Skin epidermis (tissue), 12 donors: ENCODE data around the gene TNPO1.
A peak's percentile ranks its signal among the peaks of the same experiment; 100 is the strongest.

Experiments used
- H3K27ac ChIP-seq, 21 experiments: fragments of 200-600 bp; sonication (generic) in 11 of 21; one replicate each; pipeline ENCODE4 v1.5.0; 2020; ENCODE audit warnings: mild to moderate bottlenecking in 3 of 21, inconsistent platforms in 2 of 21, moderate library complexity in 2 of 21
- H3K4me3 ChIP-seq, 7 experiments: fragments of 200-600 bp; sonication (generic) in 2 of 7; one replicate each; pipeline ENCODE4 v1.5.0; 2020; ENCODE audit warnings: inconsistent platforms in 2 of 7, mild to moderate bottlenecking in 2 of 7, moderate library complexity in 1 of 7

The TNPO1 gene

GRCh38 chr5:72848474-72849428 is 32.3 kb downstream of the TNPO1 start:
- Histone ChIP-seq H3K4me3 (peak overlapping the region; percentile 69 to 88 (median 81)), H3K27ac (peak overlapping the region; percentile 35 to 97 (median 92))

- Histone ChIP-seq H3K4me3 (peak overlapping the region; percentile 69 to 88 (median 81)), H3K27ac (peak overlapping the region in 5 of 21 experiments; percentile 84 to 95 (median 91))
Observed at GRCh38 chr5:72849546-72849945, 33.1 kb downstream of the TNPO1 start.

GRCh38 chr5:72850113-72850512 is 33.7 kb downstream of the TNPO1 start:
- Histone ChIP-seq H3K27ac (no peak overlapping the region), H3K4me3 (peak overlapping the region in 3 of 7 experiments; percentile 69 to 88 (median 71))

GRCh38 chr5:72852356-72852755 is 35.9 kb downstream of the TNPO1 start:
- H3K4me3 ChIP-seq: no peak overlapping the region
- H3K27ac ChIP-seq: no peak overlapping the region

- Histone ChIP-seq H3K27ac (no peak overlapping the region), H3K4me3 (no peak overlapping the region)
Observed at GRCh38 chr5:72854419-72854818, 38.0 kb downstream of the TNPO1 start.

GRCh38 chr5:72855821-72856220 is 39.4 kb downstream of the TNPO1 start:
- Histone ChIP-seq H3K27ac (no peak overlapping the region), H3K4me3 (no peak overlapping the region)

- Histone ChIP-seq H3K4me3 (no peak overlapping the region), H3K27ac (no peak overlapping the region)
Observed at GRCh38 chr5:72857396-72857795, 40.9 kb downstream of the TNPO1 start.

- Histone ChIP-seq H3K4me3 (no peak overlapping the region), H3K27ac (no peak overlapping the region)
Observed at GRCh38 chr5:72859127-72859526, 42.7 kb downstream of the TNPO1 start.

GRCh38 chr5:72860499-72860898 is 44.0 kb downstream of the TNPO1 start:
- H3K4me3 ChIP-seq: no peak overlapping the region
- no peak overlapping the region for H3K27ac ChIP-seq

GRCh38 chr5:72871366-72872024 is 55.0 kb downstream of the TNPO1 start:
- H3K27ac ChIP-seq: peak overlapping the region in 3 of 21 experiments; percentile 5 to 37 (median 13)
- no peak overlapping the region for H3K4me3 ChIP-seq

GRCh38 chr5:72878854-72879253 is 62.4 kb downstream of the TNPO1 start:
- Histone ChIP-seq H3K4me3 (no peak overlapping the region), H3K27ac (no peak overlapping the region)

GRCh38 chr5:72882989-72883388 is 66.5 kb downstream of the TNPO1 start:
- no peak overlapping the region for H3K4me3 ChIP-seq
- no peak overlapping the region for H3K27ac ChIP-seq

- no peak overlapping the region for H3K4me3 ChIP-seq
- no peak overlapping the region for H3K27ac ChIP-seq
Observed at GRCh38 chr5:72883850-72884249, 67.4 kb downstream of the TNPO1 start.

- H3K4me3 ChIP-seq: no peak overlapping the region
- no peak overlapping the region for H3K27ac ChIP-seq
Observed at GRCh38 chr5:72884892-72885291, 68.4 kb downstream of the TNPO1 start.

GRCh38 chr5:72885824-72886223 is 69.4 kb downstream of the TNPO1 start:
- Histone ChIP-seq H3K27ac (no peak overlapping the region), H3K4me3 (no peak overlapping the region)

GRCh38 chr5:72888595-72888994 is 72.1 kb downstream of the TNPO1 start:
- Histone ChIP-seq H3K4me3 (no peak overlapping the region), H3K27ac (no peak overlapping the region)

GRCh38 chr5:72889324-72889723 is 72.9 kb downstream of the TNPO1 start:
- no peak overlapping the region for H3K4me3 ChIP-seq
- H3K27ac ChIP-seq: no peak overlapping the region

GRCh38 chr5:72892846-72893245 is 76.4 kb downstream of the TNPO1 start:
- Histone ChIP-seq H3K27ac (no peak overlapping the region), H3K4me3 (no peak overlapping the region)

- no peak overlapping the region for H3K27ac ChIP-seq
- no peak overlapping the region for H3K4me3 ChIP-seq
Observed at GRCh38 chr5:72895758-72896157, 79.3 kb downstream of the TNPO1 start.

GRCh38 chr5:72906806-72907205 is 90.3 kb downstream of the TNPO1 start:
- Histone ChIP-seq H3K4me3 (no peak overlapping the region), H3K27ac (no peak overlapping the region)

GRCh38 chr5:72908664-72909063 is 92.2 kb downstream of the TNPO1 start:
- Histone ChIP-seq H3K27ac (no peak overlapping the region), H3K4me3 (no peak overlapping the region)
